Ascending aorta (tissue), 2 donors: ENCODE results near the gene TIPARP. TPM values are rescaled to one million over a fixed set of nuclear protein-coding genes. Genes with fewer than 3 reads are reported as not detected.

Experiments used
- DNase-seq, 2 donors: peaks; one replicate each; pipeline ENCODE4 v3.0.0-alpha.2; 2019; ENCODE audit warnings: low spot score in 2 of 2
- H3K27ac ChIP-seq, 2 donors: fragments of 200-600 bp; sonication (generic); one replicate each; pipeline ENCODE4 v1.5.1; 2016 to 2017; ENCODE audit warnings: mild to moderate bottlenecking in 1 of 2
- H3K27me3 ChIP-seq: fragments of 200-600 bp; sonication (generic); one replicate; pipeline ENCODE4 v1.5.1; 2017
- H3K36me3 ChIP-seq, 2 donors: fragments of 200-600 bp; sonication (generic); one replicate each; pipeline ENCODE4 v1.5.1; 2016
- H3K4me1 ChIP-seq, 2 donors: fragments of 200-600 bp; sonication (generic); one replicate each; pipeline ENCODE4 v1.5.1; 2016 to 2017; ENCODE audit warnings: mild to moderate bottlenecking in 1 of 2
- H3K4me3 ChIP-seq, 2 donors: fragments of 200-600 bp; sonication (generic); one replicate each; pipeline ENCODE4 v1.5.1; 2016 to 2017; ENCODE audit warnings: mild to moderate bottlenecking in 1 of 2
- H3K9me3 ChIP-seq, 2 donors: fragments of 200-600 bp; sonication (generic); one replicate each; pipeline ENCODE4 v1.5.1; 2016
- intact Hi-C: fragments of 100-400 bp; cut with DNase I; formaldehyde crosslinking; loops from one replicate; pipeline ENCODE4 v1.15.1; 2023
- total RNA-seq: library from RNA; depleted of rRNA; stranded (reverse); fragments of >200 nt; gene quantifications from one replicate; pipeline ENCODE4 v1.1.0, GENCODE V29; 2016
- TF ChIP-seq, protein P1 (sequence below), 3 experiments: fragments of 200-600 bp in 2 of 3; fragments of 450-650 bp in 1 of 3; sonication (generic) in 2 of 3; IDR thresholded peaks; one replicate each; pipeline ENCODE4 v1.5.1; 2016 to 2019; ENCODE audit warnings: antibody characterized with exemption in 3 of 3, mild to moderate bottlenecking in 1 of 3, moderate library complexity in 1 of 3

TIPARP gene, protein sequence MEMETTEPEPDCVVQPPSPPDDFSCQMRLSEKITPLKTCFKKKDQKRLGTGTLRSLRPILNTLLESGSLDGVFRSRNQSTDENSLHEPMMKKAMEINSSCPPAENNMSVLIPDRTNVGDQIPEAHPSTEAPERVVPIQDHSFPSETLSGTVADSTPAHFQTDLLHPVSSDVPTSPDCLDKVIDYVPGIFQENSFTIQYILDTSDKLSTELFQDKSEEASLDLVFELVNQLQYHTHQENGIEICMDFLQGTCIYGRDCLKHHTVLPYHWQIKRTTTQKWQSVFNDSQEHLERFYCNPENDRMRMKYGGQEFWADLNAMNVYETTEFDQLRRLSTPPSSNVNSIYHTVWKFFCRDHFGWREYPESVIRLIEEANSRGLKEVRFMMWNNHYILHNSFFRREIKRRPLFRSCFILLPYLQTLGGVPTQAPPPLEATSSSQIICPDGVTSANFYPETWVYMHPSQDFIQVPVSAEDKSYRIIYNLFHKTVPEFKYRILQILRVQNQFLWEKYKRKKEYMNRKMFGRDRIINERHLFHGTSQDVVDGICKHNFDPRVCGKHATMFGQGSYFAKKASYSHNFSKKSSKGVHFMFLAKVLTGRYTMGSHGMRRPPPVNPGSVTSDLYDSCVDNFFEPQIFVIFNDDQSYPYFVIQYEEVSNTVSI
- total RNA-seq = 7.2 TPM

DNA sequence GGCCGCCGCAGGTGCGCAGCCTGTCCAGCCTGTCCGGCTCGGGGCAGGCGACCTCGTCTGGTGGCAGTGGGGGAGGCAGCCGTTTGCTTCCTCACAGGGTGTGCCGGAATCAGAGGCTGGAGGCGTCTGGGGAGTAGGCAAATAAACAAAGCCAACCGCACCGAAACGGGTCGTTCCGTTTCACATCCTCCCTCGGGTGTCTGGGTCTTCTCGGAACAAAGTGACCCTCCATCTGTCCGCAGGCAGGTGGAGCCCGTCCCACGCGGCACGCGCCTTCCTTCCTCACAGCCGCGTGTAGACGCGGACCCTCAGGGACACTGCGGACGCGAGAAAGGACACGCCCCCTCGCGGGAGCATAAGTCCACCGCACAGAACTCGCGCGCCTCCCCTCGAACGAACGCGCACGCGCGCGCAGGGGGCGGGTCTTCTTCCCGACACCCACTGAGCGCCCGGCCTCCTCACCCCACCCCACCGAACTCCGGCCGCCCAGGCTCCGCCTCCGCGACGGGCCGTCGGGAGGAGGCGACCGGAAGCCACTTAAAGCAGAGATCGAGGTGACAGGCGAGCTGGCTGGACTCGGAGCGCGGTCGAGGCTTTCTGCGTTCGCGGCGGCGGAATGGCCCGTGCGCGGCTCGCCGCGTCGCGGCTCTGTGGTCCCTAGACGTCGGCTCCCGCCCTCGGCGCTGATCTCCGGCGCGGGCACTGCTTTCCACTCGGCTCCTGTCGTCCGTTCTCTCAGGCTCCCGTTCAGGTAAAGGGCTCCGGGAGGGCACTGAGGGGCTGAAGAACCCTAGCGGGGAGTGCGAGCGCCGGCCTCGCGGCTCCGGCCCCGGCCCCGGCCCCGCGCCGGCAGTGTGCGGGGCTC lies at the start of gene TIPARP:
TSS of gene TIPARP (plus strand) at position 545 of the 865 bp plus-strand sequence. CDS start 3,108 bp downstream, outside the sequence.
- Histone ChIP-seq H3K4me3 (peak within 1 kb of the TSS; percentile 70 to 92), H3K27ac (peak within 1 kb of the TSS; percentile 93 to 96), H3K27me3 (no peaks in the 10 kb centered on the region), H3K4me1 (peaks cover 0 to 11% of the 10 kb centered on the region in 2 donors), H3K9me3 (no peaks in the 10 kb centered on the region), H3K36me3 (peaks cover 0 to 9% of the 10 kb centered on the region in 2 donors)
- peak; percentile 97 to 100 for DNase-seq
- TF ChIP-seq, protein P1, sequence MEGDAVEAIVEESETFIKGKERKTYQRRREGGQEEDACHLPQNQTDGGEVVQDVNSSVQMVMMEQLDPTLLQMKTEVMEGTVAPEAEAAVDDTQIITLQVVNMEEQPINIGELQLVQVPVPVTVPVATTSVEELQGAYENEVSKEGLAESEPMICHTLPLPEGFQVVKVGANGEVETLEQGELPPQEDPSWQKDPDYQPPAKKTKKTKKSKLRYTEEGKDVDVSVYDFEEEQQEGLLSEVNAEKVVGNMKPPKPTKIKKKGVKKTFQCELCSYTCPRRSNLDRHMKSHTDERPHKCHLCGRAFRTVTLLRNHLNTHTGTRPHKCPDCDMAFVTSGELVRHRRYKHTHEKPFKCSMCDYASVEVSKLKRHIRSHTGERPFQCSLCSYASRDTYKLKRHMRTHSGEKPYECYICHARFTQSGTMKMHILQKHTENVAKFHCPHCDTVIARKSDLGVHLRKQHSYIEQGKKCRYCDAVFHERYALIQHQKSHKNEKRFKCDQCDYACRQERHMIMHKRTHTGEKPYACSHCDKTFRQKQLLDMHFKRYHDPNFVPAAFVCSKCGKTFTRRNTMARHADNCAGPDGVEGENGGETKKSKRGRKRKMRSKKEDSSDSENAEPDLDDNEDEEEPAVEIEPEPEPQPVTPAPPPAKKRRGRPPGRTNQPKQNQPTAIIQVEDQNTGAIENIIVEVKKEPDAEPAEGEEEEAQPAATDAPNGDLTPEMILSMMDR (IDR thresholded peaks at IDR 0.05) = peak; percentile 71 to 85 (median 73)
- intact Hi-C loops = loop anchor here (1.0 to 5.0 kb wide), 12 partner anchors 69 to 822 kb away; partner anchors contain the start of genes CCNL1, GMPS, SLC33A1 and SSR3

DNA sequence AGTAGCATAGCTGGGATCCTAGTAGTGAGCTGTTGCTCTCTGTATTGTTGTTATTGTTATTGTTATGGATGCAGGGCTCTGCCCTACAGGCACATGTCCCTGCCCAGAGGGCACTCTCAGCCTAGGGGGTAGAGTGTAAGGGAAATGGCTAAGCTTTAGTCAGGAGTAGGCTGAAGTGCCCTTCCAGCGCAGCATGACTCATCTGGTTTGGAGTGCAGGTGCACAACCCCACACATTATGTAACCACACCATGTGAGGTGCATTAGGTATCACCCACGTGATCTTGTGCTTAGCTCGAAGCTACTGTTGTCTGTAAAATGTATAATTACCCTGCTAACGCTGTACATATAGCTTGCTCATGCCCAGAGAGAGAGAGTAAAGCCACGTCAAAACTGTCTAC lies 48.3 kb upstream of the TIPARP start:
- H3K9me3 ChIP-seq = no peaks in the 10 kb centered on the region
- TF ChIP-seq, protein P1 (IDR thresholded peaks at IDR 0.05) = no peak
- intact Hi-C loops = no loop called here
- no peak for DNase-seq
- H3K36me3 ChIP-seq = no peaks in the 10 kb centered on the region
- no peaks in the 10 kb centered on the region for H3K4me1 ChIP-seq
- H3K27me3 ChIP-seq = no peaks in the 10 kb centered on the region
- no peak overlapping the region for H3K4me3 ChIP-seq
- H3K27ac ChIP-seq = no peak overlapping the region

DNA sequence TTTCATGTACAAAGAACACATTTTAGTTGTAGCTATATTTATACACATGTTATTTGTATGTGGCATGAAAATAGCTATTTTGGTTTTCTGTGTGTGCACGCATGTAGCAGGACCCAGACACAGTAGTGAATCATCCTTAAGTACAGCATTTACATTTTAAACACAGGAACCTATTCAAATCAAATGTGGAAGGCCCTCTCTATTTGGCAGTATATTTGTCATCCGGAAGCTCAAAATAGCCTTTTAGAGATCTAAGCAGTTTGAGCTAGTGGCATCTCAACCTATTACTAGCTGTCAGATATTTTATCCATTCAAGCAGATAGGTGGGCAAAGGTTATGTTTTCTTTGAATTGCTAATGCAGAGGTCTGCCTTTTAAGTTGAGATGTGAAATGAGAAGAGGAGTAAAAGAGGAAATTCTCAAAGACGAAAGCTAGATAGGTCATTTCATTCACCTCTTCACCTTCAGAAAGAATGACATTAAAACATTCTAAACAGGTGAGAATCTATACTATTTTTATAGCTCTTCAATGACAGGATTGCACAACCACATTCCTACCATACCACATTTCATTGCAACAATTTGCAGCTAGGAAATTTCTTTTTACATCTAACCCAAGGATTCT lies 46.3 kb upstream of the TIPARP start:
- Histone ChIP-seq H3K9me3 (no peaks in the 10 kb centered on the region), H3K27me3 (no peaks in the 10 kb centered on the region), H3K36me3 (no peaks in the 10 kb centered on the region), H3K4me1 (no peaks in the 10 kb centered on the region), H3K27ac (no peak overlapping the region), H3K4me3 (no peak overlapping the region)
- intact Hi-C loops = no loop called here
- DNase-seq = no peak
- TF ChIP-seq, protein P1 (IDR thresholded peaks at IDR 0.05) = no peak

DNA sequence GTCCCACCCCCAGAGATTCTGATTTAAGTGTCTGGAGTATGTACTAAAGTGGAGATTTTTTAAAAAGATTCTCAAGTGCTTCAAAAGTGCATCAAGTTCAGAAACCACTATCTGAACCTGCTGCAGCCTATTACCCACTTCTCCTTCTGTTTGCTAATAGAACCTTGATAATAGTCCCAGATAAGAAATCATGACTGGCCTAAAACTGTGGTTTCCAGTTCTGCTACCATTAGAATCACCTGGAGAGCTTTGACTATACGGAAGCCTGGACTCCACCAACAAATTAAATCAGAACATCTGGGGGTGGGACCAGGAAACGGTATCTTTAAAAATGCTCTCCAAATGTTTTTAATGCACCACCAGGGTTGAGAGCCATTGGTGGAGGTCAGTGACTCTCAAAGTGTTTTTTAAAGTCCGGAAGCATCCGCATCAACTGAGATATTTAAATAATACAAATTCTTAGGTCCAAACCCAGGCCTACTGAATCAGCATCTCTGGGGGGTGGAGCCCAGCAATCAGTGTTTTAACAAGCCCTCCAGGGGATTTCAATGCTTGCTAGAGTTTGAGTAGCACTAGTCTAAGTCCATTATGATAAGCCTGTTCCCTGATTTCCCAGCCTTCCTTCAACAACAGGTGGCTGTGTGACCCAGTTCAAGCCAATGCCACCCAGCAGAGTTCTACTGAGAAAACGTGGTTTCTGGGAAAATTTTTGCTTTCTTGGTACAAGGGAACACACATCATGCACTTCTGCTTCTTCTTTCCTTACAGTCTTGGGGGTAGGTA lies 45.4 kb upstream of the TIPARP start:
- Histone ChIP-seq H3K9me3 (no peaks in the 10 kb centered on the region), H3K27ac (no peak overlapping the region), H3K4me3 (no peak overlapping the region), H3K36me3 (no peaks in the 10 kb centered on the region), H3K27me3 (no peaks in the 10 kb centered on the region), H3K4me1 (peaks cover 0 to 3% of the 10 kb centered on the region in 2 donors)
- DNase-seq = no peak
- TF ChIP-seq, protein P1 (IDR thresholded peaks at IDR 0.05) = no peak
- intact Hi-C loops = no loop called here
